LNCaP clone FGC (cell line): ENCODE data around the gene EEF2K.

Experiments used
- DNase-seq: peaks from one replicate; pipeline ENCODE4 v3.0.0-alpha.2; 2011; ENCODE audit warnings: low read depth
- H3K4me3 ChIP-seq: 2 replicates; pipeline ENCODE4 v1.5.1; 2011; ENCODE audit warnings: mild to moderate bottlenecking, low read depth, low read length, control low read depth
- CTCF ChIP-seq: IDR thresholded peaks from 2 replicates; pipeline ENCODE4 v1.5.1; 2012; ENCODE audit warnings: mild to moderate bottlenecking; ENCODE audit not compliant: control insufficient read depth, insufficient read depth; ENCODE audit errors: extremely low read depth

The EEF2K gene

GRCh38 chr16:22206013-22206841 lies at the start of gene EEF2K:
TSS of gene EEF2K (plus strand) at chr16:22206278. CDS start at chr16:22225730, 19,452 bp downstream.
- TF ChIP-seq CTCF: peak; percentile 92
- DNase-seq: peak; percentile 92
- H3K4me3 ChIP-seq: peak within 1 kb of the TSS; percentile 66

GRCh38 chr16:22161401-22161800 lies 44.7 kb upstream of the EEF2K start:
- no peak for TF ChIP-seq CTCF
- no peak for DNase-seq
- H3K4me3 ChIP-seq: no peak overlapping the region

- no peak within 1 kb of the TSS for H3K4me3 ChIP-seq
- DNase-seq: no peak
These were observed 44.0 kb upstream of the EEF2K start, which contains the start of gene SDR42E2 for GRCh38 chr16:22161999-22162655. TSS of gene SDR42E2 (plus strand) at chr16:22162506. CDS start at chr16:22165583, 3,077 bp downstream.

GRCh38 chr16:22162656-22163009 lies 43.4 kb upstream of the EEF2K start:
- no peak overlapping the region for H3K4me3 ChIP-seq
- TF ChIP-seq CTCF: no peak
- no peak for DNase-seq

More at GRCh38 chr16:22161999-22162655, 44.0 kb upstream of the EEF2K start, which contains the start of gene SDR42E2:
- TF ChIP-seq CTCF: no peak

GRCh38 chr16:22163806-22164205 lies 42.3 kb upstream of the EEF2K start:
- TF ChIP-seq CTCF: no peak
- H3K4me3 ChIP-seq: no peak overlapping the region
- no peak for DNase-seq

GRCh38 chr16:22164482-22164881 lies 41.6 kb upstream of the EEF2K start:
- DNase-seq: no peak
- TF ChIP-seq CTCF: no peak
- H3K4me3 ChIP-seq: no peak overlapping the region
